Germinal center (tissue), 1 donor: ENCODE data around the gene GRIN2A.

Source experiments
- DNase-seq: peaks from one replicate; pipeline ENCODE4 v3.0.0; 2012; ENCODE audit warnings: mixed read lengths, low spot score

Gene GRIN2A

DNA sequence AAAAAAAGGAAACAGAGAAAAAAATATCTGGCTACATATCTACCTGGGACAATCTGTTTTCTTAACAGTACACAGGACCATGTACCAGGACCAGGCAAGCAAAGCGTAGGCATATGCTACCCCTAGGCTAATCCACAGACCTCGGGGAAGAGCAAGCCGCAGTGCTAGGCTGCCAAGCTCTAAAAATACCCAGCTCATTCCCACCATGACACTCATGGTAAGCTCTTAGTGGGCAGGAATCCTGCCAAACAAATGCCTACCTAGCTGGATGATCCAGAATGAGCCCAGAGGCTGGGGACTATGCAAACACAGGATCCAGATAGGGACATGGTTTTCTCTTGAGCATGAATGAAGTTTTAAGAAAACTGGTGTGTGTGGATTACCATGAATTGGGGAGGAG, 95.6 kb downstream of the GRIN2A start:
- DNase-seq: no peak

DNA sequence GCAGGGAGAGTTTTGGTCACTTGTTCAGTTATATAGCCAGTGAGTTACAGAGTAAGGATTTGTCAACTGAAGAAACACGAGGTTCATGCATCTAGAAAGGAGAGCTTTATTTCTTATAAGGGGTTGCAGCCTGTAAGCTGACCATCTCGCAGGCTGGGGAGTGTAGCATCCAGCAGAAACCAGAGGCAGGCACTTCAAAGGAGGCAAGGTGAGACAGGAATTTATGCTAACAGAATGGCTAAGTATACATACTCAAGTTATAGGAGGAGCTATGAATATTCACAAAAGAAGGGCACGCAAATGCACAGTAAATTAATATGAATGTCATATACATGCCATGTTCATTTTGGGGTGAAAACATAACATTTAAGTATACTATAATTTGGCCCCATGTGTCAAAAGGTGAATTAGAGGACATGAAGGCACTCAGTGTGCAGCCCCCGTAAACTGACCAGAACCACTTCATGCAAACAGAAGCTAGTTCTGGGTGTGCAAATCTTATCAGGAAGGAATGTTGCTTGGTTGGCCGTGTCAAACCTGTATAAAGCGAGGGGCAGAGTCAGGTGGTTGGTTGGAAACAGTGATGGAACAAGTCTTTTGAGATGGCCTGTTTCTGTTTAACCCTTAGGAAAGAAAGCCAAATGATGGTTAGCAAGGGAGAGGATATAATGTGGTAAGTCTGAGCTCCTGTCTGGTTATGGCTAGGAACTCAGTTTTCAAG, 97.0 kb downstream of the GRIN2A start:
- DNase-seq: no peak

DNA sequence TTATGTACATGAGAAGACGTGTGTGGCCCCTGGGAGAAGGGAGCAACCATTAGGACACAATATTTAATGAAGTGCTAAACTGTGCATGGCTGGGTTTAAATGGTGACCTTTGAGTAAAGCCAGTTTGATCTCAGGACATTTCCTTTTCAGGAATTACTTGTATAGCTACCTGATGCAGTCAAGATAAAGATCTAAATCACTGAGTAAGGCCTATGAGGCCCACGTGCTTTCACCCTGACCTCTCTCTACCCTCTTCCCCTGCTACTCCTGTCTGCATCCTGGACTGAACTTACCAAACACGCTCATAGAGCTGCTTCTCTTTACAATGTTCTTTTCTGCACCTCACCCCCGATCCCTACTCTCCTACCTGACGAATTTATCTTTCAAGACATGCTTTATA, 98.9 kb downstream of the GRIN2A start:
- no peak for DNase-seq

DNA sequence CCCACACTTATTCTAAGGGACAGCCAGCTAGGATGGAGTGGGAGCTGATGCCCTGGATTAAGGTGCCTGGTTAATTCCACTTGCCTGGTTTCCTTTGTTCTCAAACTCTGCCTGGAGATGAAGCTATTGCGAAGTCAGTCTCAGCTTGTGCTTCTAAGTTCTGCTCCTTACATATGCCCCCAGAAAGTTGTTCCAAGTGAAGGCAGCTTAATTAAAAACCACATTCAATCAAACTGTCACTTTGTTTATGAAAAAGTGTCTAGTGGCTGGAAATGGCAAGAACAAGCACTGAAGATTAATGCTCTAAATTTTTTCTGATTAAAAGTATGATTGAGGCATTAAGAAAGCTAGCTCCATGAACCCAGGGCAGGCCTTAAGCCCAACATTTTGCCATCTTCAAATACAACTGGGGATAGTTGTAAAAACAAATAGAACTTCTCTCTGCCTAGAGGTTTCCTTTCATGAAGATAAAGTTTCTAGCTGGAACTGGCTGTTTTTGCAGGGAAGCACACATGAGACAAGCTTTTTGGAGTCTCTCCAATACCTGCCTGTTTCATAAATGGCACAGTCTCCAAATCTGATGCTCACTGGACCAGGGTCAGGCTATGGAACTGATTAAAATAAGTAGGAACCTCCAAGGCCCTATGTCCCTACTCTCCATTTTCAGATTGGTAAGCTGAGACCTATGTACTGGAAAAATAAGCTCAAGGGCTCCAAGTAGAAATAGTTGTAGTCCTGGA, 100.9 kb downstream of the GRIN2A start:
- no peak for DNase-seq

DNA sequence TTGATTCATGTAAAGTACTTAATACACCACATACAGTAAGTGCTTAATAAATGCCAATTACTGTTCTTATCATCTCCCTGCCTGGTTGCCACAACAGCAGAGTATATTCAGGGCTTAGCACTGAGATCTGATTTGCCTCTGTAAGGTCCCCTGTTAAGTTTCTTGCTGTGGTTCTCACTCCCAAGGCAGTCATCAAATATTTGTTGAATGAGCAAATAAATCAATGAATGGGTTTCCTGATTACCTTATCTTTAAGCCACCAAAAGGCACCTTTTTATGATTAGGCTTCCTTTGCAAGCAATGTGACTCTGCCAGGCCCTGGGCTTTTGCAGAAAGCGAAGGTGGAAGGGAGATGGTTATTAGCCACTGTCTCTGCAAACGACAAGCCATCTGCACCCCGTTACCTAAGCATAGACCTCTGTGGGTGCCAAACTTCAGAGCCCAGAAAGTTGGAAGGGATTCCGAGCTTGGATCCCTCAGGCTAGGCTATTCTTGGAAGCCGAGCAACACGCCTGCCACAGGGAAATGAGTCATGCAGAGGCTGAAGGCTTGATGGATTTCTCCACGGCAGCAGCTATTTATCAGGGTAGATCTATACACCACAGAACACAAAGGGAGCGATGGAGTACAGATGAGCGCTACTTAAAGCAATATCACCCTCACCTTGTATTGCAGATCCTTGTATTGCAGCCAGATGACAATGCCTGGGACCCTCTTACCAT, 102.0 kb downstream of the GRIN2A start:
- no peak for DNase-seq

DNA sequence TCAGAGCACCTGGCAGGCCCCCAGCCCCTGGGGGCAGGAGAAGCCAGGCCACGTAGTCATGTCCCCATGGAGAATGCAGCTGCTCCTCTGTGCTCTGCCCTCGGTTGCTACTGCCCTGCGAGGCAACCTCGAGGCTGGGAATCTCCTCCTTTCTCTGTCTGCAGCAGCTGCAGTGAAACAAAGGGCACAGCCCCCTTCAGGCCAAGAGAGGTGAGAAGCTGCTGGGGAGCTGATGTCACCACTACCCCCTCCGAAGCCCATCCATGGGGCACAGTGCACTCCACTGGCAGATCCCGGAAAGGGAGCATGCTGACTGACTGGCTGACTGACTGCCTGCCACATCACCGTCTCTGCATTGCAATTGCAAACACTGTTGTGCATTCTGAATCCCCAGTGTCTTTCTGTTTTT, 103.7 kb downstream of the GRIN2A start:
- DNase-seq: no peak

DNA sequence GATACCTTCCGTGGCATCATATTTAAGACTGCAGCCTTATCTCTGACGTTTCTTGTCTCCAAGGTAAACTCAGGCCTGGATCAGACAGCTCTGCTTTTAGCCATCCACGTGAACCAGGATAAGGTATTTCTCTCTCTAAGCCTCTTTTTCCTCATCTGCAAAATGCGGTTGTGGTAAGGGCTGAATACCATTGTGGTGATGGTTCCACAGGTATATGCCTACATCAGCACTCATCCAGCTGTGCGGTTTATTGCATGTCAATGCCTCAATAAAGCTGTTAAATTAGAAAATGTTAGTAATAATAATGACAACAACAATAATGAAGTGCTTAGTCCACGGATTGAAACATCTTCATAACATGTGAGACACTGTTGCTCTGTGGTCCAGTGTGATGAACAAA, 104.4 kb downstream of the GRIN2A start:
- DNase-seq: no peak

DNA sequence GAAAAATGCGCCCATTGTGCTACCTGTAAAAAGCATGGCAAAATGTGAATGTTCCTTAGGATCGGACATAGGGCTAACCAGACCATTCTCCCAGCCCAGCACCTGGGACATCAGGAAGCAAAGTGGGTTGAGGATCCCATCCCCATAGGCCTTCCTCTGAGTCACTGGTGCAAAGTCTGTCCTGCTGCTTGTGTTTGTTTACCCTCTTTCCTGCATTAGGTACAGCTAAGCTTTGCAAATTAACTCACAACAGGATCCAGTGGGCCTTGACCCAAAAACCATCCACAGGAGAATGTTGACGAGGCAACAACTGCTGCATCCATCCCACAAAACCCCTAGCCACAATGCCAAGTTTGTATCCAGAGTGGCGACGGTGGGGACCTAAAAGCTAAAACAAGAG, 106.2 kb downstream of the GRIN2A start:
- no peak for DNase-seq

DNA sequence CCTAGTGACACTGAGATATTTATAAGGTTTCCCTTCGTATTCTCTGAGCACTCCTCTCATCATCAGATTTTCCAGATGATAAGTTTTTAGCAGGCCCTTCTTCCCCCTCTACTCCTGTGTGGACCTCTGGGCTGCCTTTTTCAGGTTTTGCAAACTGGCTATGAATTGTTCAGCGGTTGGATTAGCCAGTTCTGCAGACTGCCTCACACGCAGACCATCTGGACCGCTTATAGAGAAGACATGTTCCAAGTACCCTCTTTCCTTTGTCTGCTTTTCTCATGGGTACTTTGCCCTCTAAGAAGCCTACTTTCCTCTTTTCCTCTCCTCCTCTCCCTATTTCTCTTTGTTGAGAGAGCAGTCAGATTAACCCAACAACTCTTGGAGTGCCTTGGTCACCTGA, 111.6 kb downstream of the GRIN2A start:
- no peak for DNase-seq

DNA sequence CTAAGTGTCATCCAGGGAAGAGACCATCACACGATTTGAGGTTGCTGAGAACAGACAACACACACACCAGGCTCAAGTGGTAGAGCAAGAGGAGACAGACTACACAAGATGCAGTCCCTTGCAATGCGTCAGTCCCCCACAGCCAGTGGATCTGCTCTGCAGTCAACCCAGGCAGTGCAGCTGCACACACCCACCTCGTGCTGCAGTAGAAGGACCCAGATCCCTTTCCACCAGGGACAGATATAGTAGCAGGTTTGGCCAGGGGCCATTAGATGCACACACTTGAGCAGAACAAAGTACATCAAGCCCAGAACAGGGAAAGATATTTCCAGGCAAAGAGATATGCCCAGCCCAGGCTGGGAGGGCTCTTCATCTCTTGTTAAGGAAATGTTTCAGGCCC, 112.9 kb downstream of the GRIN2A start:
- no peak for DNase-seq

DNA sequence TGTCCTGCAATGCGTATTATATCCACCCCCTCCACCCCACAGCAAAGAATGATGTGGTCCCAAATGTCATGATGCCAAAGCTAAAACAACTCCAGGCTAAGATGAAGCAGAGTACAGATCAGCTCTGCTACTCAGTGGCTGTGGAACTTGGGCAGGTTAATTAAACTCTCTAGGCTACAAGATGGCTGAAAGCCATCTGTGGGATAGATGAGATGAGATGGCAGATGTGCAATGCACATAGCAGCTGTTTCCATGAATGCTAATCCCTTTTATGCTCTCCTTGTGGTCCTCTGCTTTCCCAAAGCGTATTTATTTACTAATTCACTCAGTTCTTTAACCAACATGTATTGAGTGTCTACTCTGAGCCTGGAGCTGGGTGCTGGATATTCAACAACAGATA, 114.4 kb downstream of the GRIN2A start:
- no peak for DNase-seq

DNA sequence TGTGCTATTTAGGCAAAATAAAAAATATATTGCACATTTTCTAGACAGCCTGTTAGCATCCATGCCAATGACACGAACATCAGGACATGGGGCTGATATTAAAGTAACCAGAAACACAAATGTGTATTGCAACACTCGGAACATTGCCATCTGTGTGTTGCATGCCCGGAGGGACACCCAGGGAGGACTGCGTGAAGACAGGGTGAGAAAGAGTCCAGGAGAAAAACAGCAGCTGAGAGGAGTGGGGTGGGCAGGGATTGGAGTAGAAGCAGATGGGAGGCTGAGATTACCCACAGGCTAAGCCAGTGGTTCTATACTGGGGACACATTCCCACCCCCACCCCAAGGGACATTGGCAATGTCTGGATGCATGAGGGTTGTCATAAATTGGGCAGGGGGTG, 114.8 kb downstream of the GRIN2A start:
- DNase-seq: no peak

DNA sequence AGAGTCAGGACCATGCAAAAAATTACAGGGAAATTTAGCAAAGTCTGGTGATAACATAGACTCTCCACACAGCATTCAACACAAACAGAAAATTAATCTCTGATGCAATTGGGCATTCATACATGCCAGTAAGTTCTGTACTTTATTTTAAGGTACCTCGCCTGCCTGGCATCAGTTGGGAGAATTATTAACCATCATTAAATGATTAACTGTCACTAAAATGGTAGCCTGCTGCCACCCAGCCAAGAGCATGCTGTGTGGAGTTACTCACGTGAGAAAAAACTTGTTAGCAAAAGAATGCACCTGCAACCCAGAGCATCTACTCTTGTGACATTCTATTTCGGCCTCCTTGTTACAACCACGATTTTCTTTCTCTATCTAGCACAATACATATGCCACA, 117.2 kb downstream of the GRIN2A start:
- DNase-seq: no peak

DNA sequence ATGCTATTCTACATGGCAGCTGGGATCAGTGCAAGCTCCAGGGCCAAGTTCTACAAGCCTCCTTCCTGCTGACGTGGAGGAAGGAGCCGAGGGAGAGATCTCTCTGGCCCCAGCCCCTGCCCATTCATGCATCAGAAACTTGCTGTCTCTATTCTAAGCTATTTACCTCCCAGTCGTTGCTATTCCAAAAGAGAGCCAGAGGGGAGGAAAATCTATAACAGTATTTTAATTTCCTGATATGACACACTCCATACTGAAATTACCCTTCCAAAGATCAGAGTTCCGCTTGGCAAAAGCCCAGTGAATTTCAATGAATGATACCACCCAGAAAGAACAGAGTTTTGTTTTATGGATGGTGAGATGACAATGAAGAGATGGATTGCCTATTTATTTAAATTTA, 133.4 kb downstream of the GRIN2A start:
- DNase-seq: no peak

DNA sequence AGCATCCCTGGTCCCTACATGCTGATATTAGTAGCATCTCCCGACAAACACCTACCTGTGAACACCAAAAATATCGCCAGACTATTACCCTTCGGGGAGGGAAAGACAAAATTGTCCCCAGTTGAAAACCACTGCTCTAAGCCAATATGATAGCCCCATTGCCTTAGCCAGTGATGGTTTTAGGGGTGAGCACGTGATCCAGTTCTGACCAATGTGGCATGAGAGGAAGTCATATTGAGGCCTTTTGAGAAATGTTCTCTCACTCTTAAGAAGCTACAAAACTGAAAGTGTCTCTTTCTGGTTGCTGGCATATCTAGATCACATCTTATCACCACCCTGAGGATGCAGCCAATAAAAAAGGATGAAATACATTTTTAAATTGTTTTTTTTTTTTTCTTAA, 136.3 kb downstream of the GRIN2A start:
- DNase-seq: no peak

DNA sequence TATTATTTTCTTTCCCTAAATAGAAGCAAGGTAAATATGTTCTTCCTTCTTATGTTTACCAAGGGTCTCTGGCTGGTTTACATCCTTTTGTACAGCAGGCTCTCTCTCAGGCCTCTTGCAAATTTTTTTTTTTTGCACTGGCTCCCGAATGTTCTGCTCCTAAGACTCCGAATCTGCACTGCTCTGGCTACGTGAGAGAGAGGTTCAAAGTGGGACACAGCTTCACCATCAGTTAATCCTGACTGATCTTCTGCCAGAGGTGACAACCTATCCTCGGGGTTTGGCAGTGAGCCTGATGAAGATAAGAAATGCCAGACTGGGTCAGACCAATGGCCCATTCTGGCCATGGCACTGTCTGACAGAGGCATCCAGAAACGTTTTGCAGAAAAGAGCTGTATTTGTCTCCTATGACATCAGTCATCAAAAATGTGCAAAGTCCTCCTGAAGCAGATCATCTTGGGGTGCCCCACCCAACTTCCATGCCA, 136.9 kb downstream of the GRIN2A start:
- no peak for DNase-seq

DNA sequence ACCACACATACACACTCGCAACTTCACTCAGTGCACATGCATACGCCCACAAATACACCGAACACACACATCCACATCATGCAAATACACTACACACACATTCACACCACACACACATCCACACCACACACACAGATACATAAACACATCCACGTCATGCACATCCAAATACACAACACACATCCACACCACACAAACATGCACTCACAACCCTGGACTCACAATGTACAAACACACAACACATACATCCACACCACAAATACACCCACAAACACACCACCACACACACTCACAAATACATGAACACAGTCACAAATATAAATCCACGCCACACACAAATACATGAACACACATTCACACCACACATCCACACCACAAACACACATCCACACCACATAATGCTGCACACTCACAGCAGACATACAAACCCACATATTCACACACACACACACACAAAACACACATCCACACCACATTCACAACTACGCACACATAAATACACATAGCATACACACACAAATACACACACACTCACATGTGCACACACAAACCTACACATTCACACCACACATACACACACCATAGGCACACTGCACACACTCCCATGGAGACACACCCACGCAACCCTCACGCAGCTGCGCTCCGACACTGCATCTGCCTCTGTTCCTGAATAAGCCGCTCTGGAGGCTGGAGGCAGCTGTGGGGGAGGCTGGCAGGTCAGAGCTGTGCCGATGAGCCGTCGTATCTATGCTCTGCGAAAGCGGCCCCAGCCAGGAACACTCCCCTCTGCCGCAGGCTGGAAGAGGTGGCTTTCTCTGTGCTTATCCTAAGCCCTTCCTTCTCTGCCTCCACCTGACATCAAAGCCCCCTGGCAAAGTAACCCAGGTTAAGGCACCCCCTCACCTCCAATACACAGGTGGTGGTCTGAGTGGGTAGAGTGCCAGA, 141.8 kb downstream of the GRIN2A start:
- no peak for DNase-seq

DNA sequence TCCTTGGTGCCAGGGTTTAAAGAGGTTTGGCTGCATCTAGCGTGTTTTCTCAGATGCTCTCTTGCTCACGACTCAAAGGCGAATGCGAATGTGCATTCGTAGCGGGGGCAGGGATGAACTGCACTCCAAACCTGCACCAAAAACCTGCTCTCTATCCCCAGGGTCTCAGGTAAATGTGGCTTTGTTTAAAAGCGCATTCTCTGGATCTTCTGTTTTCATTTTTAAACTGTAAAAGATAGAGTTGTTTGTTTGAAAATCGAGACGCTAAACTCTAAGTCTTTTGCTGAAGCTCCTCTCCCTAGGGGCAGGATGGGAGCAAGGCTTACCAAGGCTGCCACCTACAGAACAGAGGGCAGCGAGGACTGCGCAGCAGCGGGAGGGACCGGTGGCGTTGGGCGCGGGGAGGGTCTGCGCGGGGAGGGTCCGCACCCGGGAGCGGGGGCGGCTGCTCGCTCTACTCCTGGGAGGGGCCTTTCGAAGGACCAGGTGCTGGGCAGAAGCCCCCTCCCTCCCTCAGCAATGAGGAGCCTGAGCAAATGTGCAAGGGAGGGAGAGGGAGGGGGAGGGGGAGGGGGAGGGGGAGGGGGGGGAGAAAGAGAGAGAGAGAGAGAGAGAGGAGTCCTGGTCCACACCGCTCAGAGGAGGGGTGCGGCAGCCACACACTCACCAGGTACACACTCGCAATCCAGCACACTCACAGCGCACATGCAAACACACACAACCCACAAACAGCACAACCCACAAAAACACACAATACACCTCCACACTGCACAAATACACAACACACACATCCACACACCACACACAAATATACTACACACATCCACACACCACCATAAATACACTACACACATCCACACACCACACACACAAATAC, 142.8 kb downstream of the GRIN2A start:
- peak; percentile 7 for DNase-seq

DNA sequence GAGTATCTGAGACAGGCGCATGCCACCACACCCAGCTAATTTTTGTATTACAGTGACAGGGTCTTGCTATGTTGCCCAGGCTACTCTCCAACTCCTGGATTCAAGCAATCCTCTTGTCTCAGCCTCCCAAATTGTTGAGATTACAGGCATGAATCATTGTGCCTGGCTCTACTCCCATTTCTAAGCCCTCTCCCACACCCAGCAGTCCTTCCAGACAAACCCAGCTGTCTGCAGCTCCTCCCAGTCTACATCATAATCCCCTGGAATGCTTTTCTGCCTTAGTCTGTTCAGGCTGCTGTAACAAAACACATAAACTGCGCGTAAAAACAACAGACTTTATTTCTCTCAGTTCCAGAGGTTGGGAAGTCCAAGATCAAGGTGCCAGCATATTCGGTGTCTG, 144.5 kb downstream of the GRIN2A start:
- no peak for DNase-seq

DNA sequence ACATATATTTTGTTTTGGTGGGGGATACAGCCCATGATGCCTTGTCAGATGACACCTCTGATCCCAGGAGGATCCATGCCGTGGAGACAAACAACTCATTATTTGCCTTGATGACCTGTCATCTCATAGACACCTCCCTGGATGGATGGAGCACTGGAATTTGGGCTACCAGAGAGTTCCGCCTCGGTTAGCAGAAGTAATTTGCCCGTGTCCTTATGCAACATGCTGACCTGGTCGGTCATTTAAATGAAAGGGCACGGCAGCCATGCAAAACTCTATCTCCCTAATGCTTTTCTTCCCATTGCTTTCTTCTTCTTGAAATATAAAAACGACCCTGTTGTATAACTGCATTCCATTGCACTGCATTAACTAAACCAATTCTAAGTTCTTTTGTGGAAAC, 145.3 kb downstream of the GRIN2A start:
- no peak for DNase-seq

DNA sequence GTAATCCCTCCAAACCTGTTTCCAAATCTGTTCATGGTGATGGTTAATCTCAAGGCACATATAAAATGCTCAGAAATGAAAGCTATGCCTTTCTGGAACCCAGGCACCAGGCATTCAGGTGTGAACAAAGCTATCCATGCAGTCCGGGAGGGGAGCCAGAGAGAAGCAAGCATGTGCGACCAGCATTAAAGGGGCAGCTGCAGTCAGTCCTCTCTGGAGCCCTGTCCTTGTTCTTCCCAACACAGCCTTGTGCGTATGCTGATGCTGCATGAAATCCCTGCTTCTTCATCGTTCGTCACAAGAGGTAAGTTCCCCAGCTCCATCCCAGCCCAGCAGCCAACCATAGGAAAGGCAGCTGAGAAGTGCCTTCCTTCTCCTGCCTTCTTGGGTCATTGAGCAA, 148.7 kb downstream of the GRIN2A start:
- no peak for DNase-seq
